Keratinocyte (primary cell): Measurements from ENCODE around the gene KRT84. TPM values are rescaled to one million over a fixed set of nuclear protein-coding genes. Genes with fewer than 3 reads are reported as not detected.

Source experiments
- DNase-seq: peaks from one replicate; pipeline ENCODE4 v3.0.0-alpha.2; 2011; ENCODE audit warnings: low read depth, missing footprints, low spot score
- FAIRE-seq: peaks from 2 replicates; lab custom pipeline; 2011; peaks lifted over from hg19 to GRCh38; lab: Jason Lieb, UNC
- H2AFZ ChIP-seq: 2 replicates; pipeline ENCODE4 v1.6.0; 2012; ENCODE audit warnings: low read length, control low read depth, inconsistent platforms; ENCODE audit not compliant: control insufficient read depth
- H3K27ac ChIP-seq: 2 replicates; pipeline ENCODE4 v1.5.1; 2011; ENCODE audit warnings: low read length; ENCODE audit not compliant: control insufficient read depth, insufficient read depth
- H3K27me3 ChIP-seq: 3 replicates; pipeline ENCODE4 v1.6.0; 2011; ENCODE audit warnings: low read length; ENCODE audit not compliant: control insufficient read depth, insufficient read depth; ENCODE audit errors: extremely low read depth
- H3K36me3 ChIP-seq, 2 experiments: 2 replicates in 1 of 2; 3 replicates in 1 of 2; pipeline ENCODE4 v1.5.1; 2011; ENCODE audit warnings: low read length in 2 of 2, mild to moderate bottlenecking in 1 of 2; ENCODE audit not compliant: control insufficient read depth in 2 of 2, insufficient read depth in 2 of 2; ENCODE audit errors: extremely low read depth in 1 of 2
- H3K4me1 ChIP-seq: 3 replicates; pipeline ENCODE4 v1.5.1; 2011; ENCODE audit warnings: low read length; ENCODE audit not compliant: control insufficient read depth, insufficient read depth; ENCODE audit errors: extremely low read depth
- H3K4me2 ChIP-seq: 3 replicates; pipeline ENCODE4 v1.6.0; 2011; ENCODE audit warnings: low read depth, low read length; ENCODE audit not compliant: control insufficient read depth, insufficient read depth; ENCODE audit errors: extremely low read depth
- H3K4me3 ChIP-seq, 3 experiments: fragments of 200-600 bp in 1 of 3; sonication (generic) in 1 of 3; 2 replicates in 2 of 3; 3 replicates in 1 of 3; pipeline ENCODE4 v1.5.1; 2011 to 2016; ENCODE audit warnings: low read length in 3 of 3, mild to moderate bottlenecking in 3 of 3, control low read depth in 2 of 3, inconsistent platforms in 1 of 3, low read depth in 1 of 3, mixed read lengths in 1 of 3, mixed run types in 1 of 3, moderate library complexity in 1 of 3; ENCODE audit not compliant: control insufficient read depth in 2 of 3, insufficient read depth in 2 of 3; ENCODE audit errors: extremely low read depth in 1 of 3
- H3K79me2 ChIP-seq: 2 replicates; pipeline ENCODE4 v1.6.0; 2012; ENCODE audit warnings: low read length; ENCODE audit not compliant: control insufficient read depth, insufficient read depth
- H3K9ac ChIP-seq: 3 replicates; pipeline ENCODE4 v1.6.0; 2011; ENCODE audit warnings: low read length; ENCODE audit not compliant: control insufficient read depth, insufficient read depth; ENCODE audit errors: extremely low read depth
- H3K9me1 ChIP-seq: 3 replicates; pipeline ENCODE4 v1.6.0; 2011; ENCODE audit warnings: low read length; ENCODE audit not compliant: control insufficient read depth, insufficient read depth; ENCODE audit errors: extremely low read depth
- H3K9me3 ChIP-seq: 2 replicates; pipeline ENCODE4 v1.5.1; 2012; ENCODE audit warnings: low read depth, low read length; ENCODE audit not compliant: control insufficient read depth
- H4K20me1 ChIP-seq: 3 replicates; pipeline ENCODE4 v1.6.0; 2011; ENCODE audit warnings: low read length; ENCODE audit not compliant: control insufficient read depth, insufficient read depth; ENCODE audit errors: extremely low read depth
- CTCF ChIP-seq, 3 experiments: IDR thresholded peaks in 1 of 3; conservative IDR thresholded peaks in 1 of 3; optimal IDR thresholded peaks in 1 of 3; 2 replicates in 2 of 3; 3 replicates in 1 of 3; pipeline versions ENCODE3 to v1.5.1; 2011; ENCODE audit warnings: low read length in 3 of 3, mild to moderate bottlenecking in 3 of 3, moderate library complexity in 2 of 3, control low read depth in 1 of 3, inconsistent platforms in 1 of 3; ENCODE audit not compliant: insufficient read depth in 2 of 3; ENCODE audit errors: extremely low read depth in 1 of 3
- EZH2 ChIP-seq: IDR thresholded peaks from one replicate; pipeline ENCODE4 v1.6.1; 2012; ENCODE audit warnings: inconsistent platforms, mild to moderate bottlenecking, low read length, moderate library complexity
- dilution Hi-C: fragments of 300-500 bp; cut with MboI; formaldehyde crosslinking; loops from one replicate; pipeline ENCODE4 v1.7.0; 2020; ENCODE audit warnings: low sequenced_read_pairs; ENCODE audit not compliant: extremely low pct_ligation_motif_present
- polyA plus RNA-seq, 5 experiments: library from polyadenylated mRNA; depleted of rRNA in 3 of 5; stranded (reverse) in 3 of 5; stranded (forward) in 1 of 5; unstranded in 1 of 5; fragments of >200 nt; gene quantifications; 1 replicate in 1 of 5; 2 replicates in 3 of 5; 3 replicates in 1 of 5; pipeline versions ENCODE4 v1.2.1 to v1.2.3, GENCODE V29; 2011 to 2012; ENCODE audit warnings: missing spikeins in 2 of 5, low read depth in 1 of 5, low replicate concordance in 1 of 5

Gene KRT84
- polyA plus RNA-seq, 1 donor (not counting 4 experiments of a cell fraction or from before 2014, with no cell fraction given), result 0.10 TPM

- Histone ChIP-seq H4K20me1 (no peaks in the 10 kb centered on the region), H3K27ac (no peak overlapping the region), H3K9me1 (no peaks in the 10 kb centered on the region), H3K36me3 (no peaks in the 10 kb centered on the region), H3K4me1 (peaks cover 13% of the 10 kb centered on the region), H3K9ac (no peak overlapping the region), H3K79me2 (no peaks in the 10 kb centered on the region), H3K4me3 (no peak overlapping the region), H2AFZ (no peak overlapping the region), H3K27me3 (no peaks in the 10 kb centered on the region), H3K9me3 (no peaks in the 10 kb centered on the region), H3K4me2 (no peak overlapping the region)
- FAIRE-seq (no peak), DNase-seq (no peak)
- dilution Hi-C loops, result no loop called here
- TF ChIP-seq EZH2 (no peak), CTCF (optimal IDR thresholded peaks at IDR 0.05 in 1 of 3, IDR thresholded peaks at IDR 0.05 in 1 of 3, conservative IDR thresholded peaks at IDR 0.05 in 1 of 3; ENCODE audit: extremely low read depth in 1 of 3, insufficient read depth in 2 of 3, low read length in 3 of 3) (no peak)
These were observed 54.4 kb downstream of the KRT84 start for GRCh38 chr12:52331039-52331438.

- Histone ChIP-seq H3K9ac (peak overlapping the region; percentile 59), H3K79me2 (no peaks in the 10 kb centered on the region), H2AFZ (peak overlapping the region; percentile 62), H3K4me1 (peaks cover 13% of the 10 kb centered on the region), H3K9me3 (no peaks in the 10 kb centered on the region), H3K9me1 (no peaks in the 10 kb centered on the region), H3K27ac (peak overlapping the region; percentile 76), H3K36me3 (no peaks in the 10 kb centered on the region), H3K4me3 (no peak overlapping the region), H3K27me3 (no peaks in the 10 kb centered on the region), H4K20me1 (no peaks in the 10 kb centered on the region), H3K4me2 (peak overlapping the region; percentile 7)
- dilution Hi-C loops, result no loop called here
- no peak for TF ChIP-seq EZH2
- TF ChIP-seq CTCF (optimal IDR thresholded peaks at IDR 0.05 in 1 of 3, IDR thresholded peaks at IDR 0.05 in 1 of 3, conservative IDR thresholded peaks at IDR 0.05 in 1 of 3; ENCODE audit: extremely low read depth in 1 of 3, insufficient read depth in 2 of 3, low read length in 3 of 3), result no peak
- FAIRE-seq (no peak), DNase-seq (no peak)
These were observed 57.5 kb downstream of the KRT84 start for GRCh38 chr12:52327830-52328500.

Other genes starting within 250 kb of the KRT84 start
- gene KRT80, start 193.6 kb downstream of the KRT84 start, polyA plus RNA-seq, result 3.3 to 7.2 TPM (median 4.1 TPM) in 3 replicates
- 112 to 224 TPM (median 117 TPM) in 3 replicates for gene KRT7, start 152.4 kb downstream of the KRT84 start, polyA plus RNA-seq
- gene KRT86, start 111.0 kb downstream of the KRT84 start, polyA plus RNA-seq, result 0.03 TPM in 1 of 3 replicates, not detected in the others
- 0.03 to 0.15 TPM in 2 of 3 replicates, not detected in the other for gene KRT81, start 94.1 kb downstream of the KRT84 start, polyA plus RNA-seq
- gene KRT83, start 64.3 kb downstream of the KRT84 start, polyA plus RNA-seq, result not detected in 3 replicates
- not detected in 3 replicates for gene KRT85, start 18.2 kb downstream of the KRT84 start, polyA plus RNA-seq
- 0.03 TPM in 1 of 3 replicates, not detected in the others for gene KRT82, start 20.7 kb upstream of the KRT84 start, polyA plus RNA-seq
- gene KRT75, start 48.7 kb upstream of the KRT84 start, polyA plus RNA-seq, result 59.4 to 151 TPM (median 60.5 TPM) in 3 replicates
- gene KRT6B, start 66.5 kb upstream of the KRT84 start, polyA plus RNA-seq, result 1,722 to 4,902 TPM (median 2,016 TPM) in 3 replicates
- gene KRT6C, start 88.2 kb upstream of the KRT84 start, polyA plus RNA-seq, result 203 to 1,358 TPM (median 357 TPM) in 3 replicates
- gene KRT6A, start 107.6 kb upstream of the KRT84 start, polyA plus RNA-seq, result 10,395 to 23,012 TPM (median 12,338 TPM) in 3 replicates
- gene KRT5, start 134.7 kb upstream of the KRT84 start, polyA plus RNA-seq, result 14,274 to 15,814 TPM (median 15,322 TPM) in 3 replicates
- not detected in 3 replicates for gene KRT71, start 167.5 kb upstream of the KRT84 start, polyA plus RNA-seq
- gene KRT74, start 188.2 kb upstream of the KRT84 start, polyA plus RNA-seq, result 0.10 to 0.36 TPM (median 0.17 TPM) in 3 replicates
- gene KRT72, start 215.8 kb upstream of the KRT84 start, polyA plus RNA-seq, result not detected in 3 replicates
- 0.03 TPM in 1 of 3 replicates, not detected in the others for gene KRT73, start 232.9 kb upstream of the KRT84 start, polyA plus RNA-seq